AG20443 (cell line): ENCODE results near the gene CD1E.
"Not testable (repeated sequence)": the region's sequence is repeated elsewhere in the genome, so short reads cannot be mapped to it uniquely, and the experiment has no call there.

Experiments used
- DNase-seq: peaks from one replicate; pipeline ENCODE4 v3.0.0; 2012; ENCODE audit warnings: low spot score, mixed read lengths

CD1E gene

GRCh38 chr1:158353303-158354075 lies at the start of gene CD1E:
Gene CD1E (plus strand): TSS chr1:158353894. CDS start chr1:158353989, 95 bp downstream.
- no peak for DNase-seq

GRCh38 chr1:158310623-158311022 lies 43.1 kb upstream of the CD1E start:
- DNase-seq, result no peak

DNA sequence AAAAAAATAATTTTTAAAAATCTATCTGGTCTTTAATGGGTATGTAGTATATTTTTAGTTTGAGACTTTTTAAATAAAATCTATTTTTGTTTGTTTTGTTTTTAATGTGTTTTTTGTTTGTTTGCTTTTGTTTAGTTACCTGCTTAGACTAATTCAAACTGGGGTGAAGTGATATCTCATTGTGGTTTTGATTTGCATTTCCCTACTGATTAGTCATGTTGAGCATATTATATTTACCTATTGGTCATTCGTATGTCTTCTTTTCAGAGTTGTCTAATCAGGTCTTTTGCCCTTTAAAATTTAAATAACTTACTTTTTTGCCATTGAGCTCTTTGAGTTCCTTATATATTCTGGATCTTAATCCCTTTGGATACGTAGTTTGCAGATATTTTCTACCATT lies 42.6 kb upstream of the CD1E start:
- no peak for DNase-seq

DNA sequence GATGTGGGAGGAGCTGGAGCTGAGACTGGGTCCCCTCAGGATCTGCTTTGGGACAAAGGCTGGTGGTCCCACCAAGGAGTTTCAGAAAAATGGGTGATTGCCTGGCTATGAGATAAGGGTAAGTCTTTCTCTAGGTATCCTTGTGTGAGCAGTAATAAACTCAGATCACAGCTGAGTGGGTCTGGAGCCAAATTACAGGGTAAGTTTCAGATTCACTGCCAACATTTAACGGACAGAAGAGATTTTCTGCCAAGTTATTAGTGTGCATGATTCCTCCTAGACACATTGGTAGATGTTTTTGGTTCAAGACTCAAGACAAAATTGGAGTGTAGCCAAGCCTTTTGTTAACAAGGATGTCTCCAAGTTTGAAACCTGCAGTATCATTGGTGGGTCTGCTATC lies 29.8 kb upstream of the CD1E start:
- no peak for DNase-seq

DNA sequence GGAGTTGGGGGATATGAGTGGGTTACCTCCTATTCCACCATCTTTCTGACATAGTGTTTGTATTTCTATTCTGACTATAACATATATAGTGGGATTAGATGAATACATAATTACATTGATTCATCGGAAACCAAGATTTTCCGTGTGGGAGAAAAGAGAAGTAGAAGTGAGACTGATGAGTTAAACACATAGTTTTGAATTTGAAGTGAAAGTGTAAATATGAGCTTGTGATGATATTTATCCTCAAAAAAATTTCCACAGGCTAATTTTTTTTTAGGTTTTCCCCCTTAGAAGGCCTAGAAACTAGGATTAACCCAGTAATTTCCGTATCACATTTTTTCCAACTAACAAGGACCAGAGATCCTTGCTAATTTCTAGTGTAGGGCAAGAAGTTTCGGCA lies 29.3 kb upstream of the CD1E start:
- no peak for DNase-seq

DNA sequence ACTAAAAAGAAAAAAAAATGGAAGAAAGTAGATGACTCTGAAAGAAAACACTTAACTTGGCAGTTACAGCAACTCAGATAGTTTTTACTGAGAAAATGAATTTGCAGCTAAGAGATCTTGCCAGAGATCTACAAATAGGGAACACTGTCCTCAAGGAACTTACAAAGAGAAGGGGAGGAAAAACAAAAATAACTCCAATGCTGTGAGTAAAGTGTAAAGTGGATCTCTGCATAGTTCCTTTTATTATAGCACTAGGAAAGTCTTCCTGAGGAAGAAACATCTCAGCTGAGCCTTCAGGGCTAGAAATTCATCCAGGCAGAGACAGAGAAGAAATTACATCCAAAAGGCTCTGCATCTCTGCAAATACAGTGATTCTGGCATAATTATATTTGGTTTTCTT lies 26.2 kb upstream of the CD1E start:
- no peak for DNase-seq

- DNase-seq, result no peak
Measured at GRCh38 chr1:158328426-158328825, 25.3 kb upstream of the CD1E start.

- DNase-seq, result no peak
Measured at GRCh38 chr1:158329300-158329699, 24.4 kb upstream of the CD1E start.

- DNase-seq, result no peak
Measured at GRCh38 chr1:158329733-158330132, 24.0 kb upstream of the CD1E start.

- DNase-seq, result no peak
Measured at GRCh38 chr1:158330391-158331105, 23.1 kb upstream of the CD1E start.

GRCh38 chr1:158331106-158331425 lies 22.6 kb upstream of the CD1E start:
- DNase-seq, result no peak

- DNase-seq, result no peak
Measured at GRCh38 chr1:158331481-158332150, 22.1 kb upstream of the CD1E start, which contains the start of gene CD1B. Gene CD1B (minus strand): TSS chr1:158331531. CDS start chr1:158331423, 108 bp downstream.

DNA sequence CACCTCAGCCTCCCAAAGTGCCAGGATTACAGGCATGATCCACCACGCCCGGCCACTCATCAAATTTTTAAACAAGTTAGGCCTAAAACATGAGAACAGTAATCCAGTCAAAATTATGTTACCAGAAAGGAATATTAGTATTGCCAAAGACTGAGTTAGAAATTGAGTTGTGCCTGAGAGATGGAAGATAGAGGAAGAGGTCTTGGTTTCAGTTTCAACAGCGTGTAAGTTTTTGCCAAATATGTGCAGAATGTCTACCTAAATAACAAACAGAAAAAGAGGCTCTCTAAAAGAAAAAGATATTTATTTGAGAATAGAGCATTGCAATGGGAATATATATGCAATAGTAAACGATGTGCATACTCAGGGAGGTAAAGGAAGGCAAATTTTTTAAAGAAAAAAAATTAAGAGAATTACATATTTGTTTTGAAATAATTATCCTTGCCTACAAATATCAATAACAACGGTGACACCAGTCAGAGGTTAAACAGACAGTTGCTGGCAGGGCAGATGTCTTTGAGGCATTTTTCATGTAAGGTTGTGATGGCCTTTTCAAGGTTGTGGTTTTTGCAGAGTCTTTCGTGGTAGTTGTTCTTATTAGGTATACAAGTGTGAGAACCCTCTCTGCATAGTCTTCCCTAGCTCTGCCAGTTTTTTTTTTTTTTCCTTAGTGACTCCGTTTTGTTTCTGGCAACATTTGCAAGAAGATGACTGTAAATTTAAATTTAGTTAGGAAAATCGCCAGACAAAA lies 20.1 kb upstream of the CD1E start:
- DNase-seq, result no peak

GRCh38 chr1:158334526-158335212 lies 19.0 kb upstream of the CD1E start:
- DNase-seq, result no peak

GRCh38 chr1:158335213-158335532 lies 18.5 kb upstream of the CD1E start:
- DNase-seq, result no peak

GRCh38 chr1:158336413-158336812 lies 17.3 kb upstream of the CD1E start:
- not testable (repeated sequence) for DNase-seq

- DNase-seq, result not testable (repeated sequence)
Measured at GRCh38 chr1:158348946-158349345, 4.7 kb upstream of the CD1E start.

DNA sequence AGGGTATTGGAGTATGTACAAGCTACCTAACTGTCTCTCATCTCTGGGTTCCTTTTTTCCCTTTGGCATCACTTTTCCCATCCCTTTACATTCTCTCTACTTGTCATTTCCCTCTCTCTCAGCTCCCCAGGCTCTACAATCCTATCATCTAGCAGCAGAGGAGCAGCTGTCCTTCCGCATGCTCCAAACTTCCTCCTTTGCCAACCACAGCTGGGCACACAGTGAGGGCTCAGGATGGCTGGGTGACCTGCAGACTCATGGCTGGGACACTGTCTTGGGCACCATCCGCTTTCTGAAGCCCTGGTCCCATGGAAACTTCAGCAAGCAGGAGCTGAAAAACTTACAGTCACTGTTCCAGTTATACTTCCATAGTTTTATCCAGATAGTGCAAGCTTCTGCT lies 561 bp downstream of the CD1E start:
- no peak for DNase-seq

DNA sequence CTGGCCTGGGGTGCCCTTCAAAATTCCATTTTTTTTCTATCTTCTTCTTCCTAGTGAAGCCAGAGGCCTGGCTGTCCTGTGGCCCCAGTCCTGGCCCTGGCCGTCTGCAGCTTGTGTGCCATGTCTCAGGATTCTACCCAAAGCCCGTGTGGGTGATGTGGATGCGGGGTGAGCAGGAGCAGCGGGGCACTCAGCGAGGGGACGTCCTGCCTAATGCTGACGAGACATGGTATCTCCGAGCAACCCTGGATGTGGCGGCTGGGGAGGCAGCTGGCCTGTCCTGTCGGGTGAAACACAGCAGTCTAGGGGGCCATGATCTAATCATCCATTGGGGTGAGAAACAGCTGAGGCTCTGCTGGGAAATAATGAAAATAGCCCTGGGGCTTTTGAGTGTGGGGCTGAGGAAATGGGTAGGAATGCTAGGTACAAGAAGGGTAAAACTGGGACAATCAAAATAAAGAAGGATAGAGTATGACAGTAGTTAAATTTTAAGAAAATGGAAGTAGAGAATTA lies 2.1 kb downstream of the CD1E start:
- no peak for DNase-seq

DNA sequence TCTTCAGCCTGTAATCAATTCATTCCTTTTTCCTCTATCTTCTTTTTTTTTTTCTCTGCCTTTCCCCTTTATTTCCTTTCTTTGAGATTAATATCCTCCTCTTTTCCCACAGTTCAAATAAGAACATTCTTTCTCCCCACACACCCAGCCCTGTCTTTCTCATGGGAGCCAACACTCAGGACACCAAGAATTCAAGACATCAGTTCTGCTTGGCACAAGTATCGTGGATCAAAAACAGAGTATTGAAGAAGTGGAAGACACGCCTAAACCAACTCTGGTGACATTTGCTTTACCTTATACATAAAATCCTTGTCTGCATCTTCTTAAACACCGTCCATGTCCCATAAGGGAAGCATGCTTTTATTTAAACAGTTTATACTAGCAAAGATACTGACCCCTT lies 2.9 kb downstream of the CD1E start:
- DNase-seq, result no peak

DNA sequence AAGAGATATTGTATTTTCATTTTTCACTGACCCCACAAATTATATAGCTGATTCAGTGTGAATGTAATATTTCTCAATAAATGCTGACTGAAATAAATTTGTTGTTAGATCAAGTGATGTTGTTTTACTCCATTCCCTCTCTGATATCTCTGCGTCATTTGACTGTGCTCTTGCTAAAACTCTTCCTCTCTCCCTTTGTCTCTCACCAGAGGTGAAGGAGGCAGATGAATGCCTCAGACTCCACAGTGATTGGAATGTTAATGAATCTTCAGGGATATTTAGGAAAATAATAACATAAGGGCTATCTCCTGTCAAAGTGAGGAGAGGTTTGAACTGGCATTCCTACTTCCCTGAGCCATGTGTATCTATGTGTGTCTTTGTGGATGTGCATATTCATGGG lies 3.7 kb downstream of the CD1E start:
- no peak for DNase-seq

GRCh38 chr1:158362482-158362881 lies 8.8 kb downstream of the CD1E start:
- no peak for DNase-seq
